Measurements from ENCODE around the gene DMXL2. TPM values are rescaled to one million over a fixed set of nuclear protein-coding genes. Genes with fewer than 3 reads are reported as not detected.

The DMXL2 gene
- total and polyA plus RNA-seq, 9 of the 15 experiments (the other 6 are each of a cell fraction or from before 2014, with no cell fraction given), result 9.3 to 57.7 (median 30.7) TPM

DNA sequence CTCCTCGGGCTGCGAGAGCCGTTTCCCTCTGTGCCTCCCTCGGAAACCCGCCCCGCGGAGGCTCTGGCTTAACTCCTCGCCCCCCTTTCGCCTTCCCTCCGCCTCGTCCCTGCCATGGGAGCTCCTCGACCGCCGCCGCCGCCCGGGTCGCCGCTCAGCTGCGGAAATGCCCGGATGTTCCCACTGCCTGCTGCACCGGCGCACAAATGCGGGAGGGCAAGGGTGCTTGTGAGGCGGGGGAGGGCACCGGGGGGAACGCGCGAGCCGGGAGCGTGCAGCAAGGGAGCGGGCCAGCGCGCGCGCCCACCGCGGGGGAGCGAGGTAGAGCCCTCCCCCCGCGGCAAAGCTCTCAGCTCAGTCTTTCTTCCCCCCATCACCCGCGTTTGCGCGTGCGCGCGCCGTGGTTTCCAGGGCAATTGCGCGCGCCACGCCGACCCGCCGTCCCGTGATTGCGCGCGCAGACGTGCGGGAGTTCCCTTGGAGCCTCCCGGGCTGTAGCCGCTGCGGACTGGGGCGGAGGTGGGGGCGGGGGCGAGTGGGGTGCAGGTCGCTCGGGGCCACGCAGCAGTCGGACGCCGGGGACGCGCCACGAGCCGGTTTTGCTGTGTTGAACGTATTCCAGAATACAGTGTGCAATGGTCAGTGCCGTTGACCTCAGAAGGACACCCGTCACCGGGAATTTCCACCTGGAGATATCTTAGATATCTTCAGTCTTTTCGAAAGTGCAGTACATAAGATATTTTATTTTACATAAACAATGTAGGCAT, at the start of gene DMXL2 (continued):
- TF ChIP-seq, protein P1, sequence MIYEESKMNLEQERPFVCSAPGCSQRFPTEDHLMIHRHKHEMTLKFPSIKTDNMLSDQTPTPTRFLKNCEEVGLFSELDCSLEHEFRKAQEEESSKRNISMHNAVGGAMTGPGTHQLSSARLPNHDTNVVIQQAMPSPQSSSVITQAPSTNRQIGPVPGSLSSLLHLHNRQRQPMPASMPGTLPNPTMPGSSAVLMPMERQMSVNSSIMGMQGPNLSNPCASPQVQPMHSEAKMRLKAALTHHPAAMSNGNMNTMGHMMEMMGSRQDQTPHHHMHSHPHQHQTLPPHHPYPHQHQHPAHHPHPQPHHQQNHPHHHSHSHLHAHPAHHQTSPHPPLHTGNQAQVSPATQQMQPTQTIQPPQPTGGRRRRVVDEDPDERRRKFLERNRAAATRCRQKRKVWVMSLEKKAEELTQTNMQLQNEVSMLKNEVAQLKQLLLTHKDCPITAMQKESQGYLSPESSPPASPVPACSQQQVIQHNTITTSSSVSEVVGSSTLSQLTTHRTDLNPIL (CRISPR knock-in tag; IDR thresholded peaks at IDR 0.05), result no peak
- peak; percentile 8; the same call in 1 of the 2 replicates for TF ChIP-seq PHF21A (IDR thresholded peaks at IDR 0.05; ENCODE audit: borderline replicate concordance, low read depth)
- peak; percentile 41; the same call in 1 of the 2 replicates for TF ChIP-seq GABPA (tag; conservative IDR thresholded peaks at IDR 0.05; ENCODE audit: low read depth)
- TF ChIP-seq TBL1XR1 (IDR thresholded peaks at IDR 0.05; ENCODE audit: low read length in 2 of 2), result no peak
- TF ChIP-seq MAZ (CRISPR knock-in tag; conservative IDR thresholded peaks at IDR 0.05 in 1 of 2, IDR thresholded peaks at IDR 0.05 in 1 of 2), result peak; percentile 75 to 78; a peak in 3 of 4 replicates
- TF ChIP-seq IRF2 (CRISPR knock-in tag; IDR thresholded peaks at IDR 0.05), result no peak
- TF ChIP-seq HCFC1 (IDR thresholded peaks at IDR 0.05; ENCODE audit: low read depth, low read length), result no peak
- TF ChIP-seq, protein P2, sequence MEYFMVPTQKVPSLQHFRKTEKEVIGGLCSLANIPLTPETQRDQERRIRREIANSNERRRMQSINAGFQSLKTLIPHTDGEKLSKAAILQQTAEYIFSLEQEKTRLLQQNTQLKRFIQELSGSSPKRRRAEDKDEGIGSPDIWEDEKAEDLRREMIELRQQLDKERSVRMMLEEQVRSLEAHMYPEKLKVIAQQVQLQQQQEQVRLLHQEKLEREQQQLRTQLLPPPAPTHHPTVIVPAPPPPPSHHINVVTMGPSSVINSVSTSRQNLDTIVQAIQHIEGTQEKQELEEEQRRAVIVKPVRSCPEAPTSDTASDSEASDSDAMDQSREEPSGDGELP (CRISPR knock-in tag; IDR thresholded peaks at IDR 0.05; ENCODE audit: borderline replicate concordance), result peak; percentile 89
- peak; percentile 35 for TF ChIP-seq KDM5B (IDR thresholded peaks at IDR 0.05; ENCODE audit: insufficient replicate concordance, low read depth, low read length)
- no peak for TF ChIP-seq BRD4 (IDR thresholded peaks at IDR 0.05)
- 0 out of 2 replicates have a peak, but pooled peaks have one; percentile 10 for TF ChIP-seq CREB1 (IDR thresholded peaks at IDR 0.05)
- peak; percentile 44; the same call in 1 of the 2 replicates for TF ChIP-seq CREB1 (CRISPR knock-in tag; IDR thresholded peaks at IDR 0.05)
- TF ChIP-seq ETV6 (IDR thresholded peaks at IDR 0.05; ENCODE audit: borderline replicate concordance in 1 of 2, low read depth in 2 of 2, low read length in 1 of 2), result no peak
- peak; percentile 69; the same call in 1 of the 2 replicates for TF ChIP-seq ETV6 (CRISPR knock-in tag; IDR thresholded peaks at IDR 0.05; ENCODE audit: borderline replicate concordance)
- TF ChIP-seq TGIF2 (CRISPR knock-in tag; IDR thresholded peaks at IDR 0.05), result no peak
- peak; percentile 23; the same call in 1 of the 2 replicates for TF ChIP-seq NFIC (IDR thresholded peaks at IDR 0.05)
- 0 out of 2 replicates have a peak, but pooled peaks have one; percentile 0 for TF ChIP-seq NCOR1 (IDR thresholded peaks at IDR 0.05)
- no peak for TF ChIP-seq ZSCAN29 (IDR thresholded peaks at IDR 0.05)
- TF ChIP-seq ZNF253 (CRISPR knock-in tag; conservative IDR thresholded peaks at IDR 0.05), result no peak
- peak; percentile 66; the same call in 1 of the 2 replicates for TF ChIP-seq SUPT5H (IDR thresholded peaks at IDR 0.05)
- TF ChIP-seq, protein P3, sequence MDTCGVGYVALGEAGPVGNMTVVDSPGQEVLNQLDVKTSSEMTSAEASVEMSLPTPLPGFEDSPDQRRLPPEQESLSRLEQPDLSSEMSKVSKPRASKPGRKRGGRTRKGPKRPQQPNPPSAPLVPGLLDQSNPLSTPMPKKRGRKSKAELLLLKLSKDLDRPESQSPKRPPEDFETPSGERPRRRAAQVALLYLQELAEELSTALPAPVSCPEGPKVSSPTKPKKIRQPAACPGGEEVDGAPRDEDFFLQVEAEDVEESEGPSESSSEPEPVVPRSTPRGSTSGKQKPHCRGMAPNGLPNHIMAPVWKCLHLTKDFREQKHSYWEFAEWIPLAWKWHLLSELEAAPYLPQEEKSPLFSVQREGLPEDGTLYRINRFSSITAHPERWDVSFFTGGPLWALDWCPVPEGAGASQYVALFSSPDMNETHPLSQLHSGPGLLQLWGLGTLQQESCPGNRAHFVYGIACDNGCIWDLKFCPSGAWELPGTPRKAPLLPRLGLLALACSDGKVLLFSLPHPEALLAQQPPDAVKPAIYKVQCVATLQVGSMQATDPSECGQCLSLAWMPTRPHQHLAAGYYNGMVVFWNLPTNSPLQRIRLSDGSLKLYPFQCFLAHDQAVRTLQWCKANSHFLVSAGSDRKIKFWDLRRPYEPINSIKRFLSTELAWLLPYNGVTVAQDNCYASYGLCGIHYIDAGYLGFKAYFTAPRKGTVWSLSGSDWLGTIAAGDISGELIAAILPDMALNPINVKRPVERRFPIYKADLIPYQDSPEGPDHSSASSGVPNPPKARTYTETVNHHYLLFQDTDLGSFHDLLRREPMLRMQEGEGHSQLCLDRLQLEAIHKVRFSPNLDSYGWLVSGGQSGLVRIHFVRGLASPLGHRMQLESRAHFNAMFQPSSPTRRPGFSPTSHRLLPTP (IDR thresholded peaks at IDR 0.05; ENCODE audit: borderline replicate concordance, extremely low read depth, insufficient read length), result no peak
- TF ChIP-seq ZC3H4 (CRISPR knock-in tag; IDR thresholded peaks at IDR 0.05; ENCODE audit: borderline replicate concordance), result no peak
- 0 out of 2 replicates have a peak, but pooled peaks have one; percentile 1 for TF ChIP-seq NFE2 (IDR thresholded peaks at IDR 0.05; ENCODE audit: low read depth)
- no peak for TF ChIP-seq RBM17 (IDR thresholded peaks at IDR 0.05; ENCODE audit: borderline replicate concordance, low read depth, low read length)
